ENCODE data around the gene LSMEM2. TPM values are rescaled to one million over a fixed set of nuclear protein-coding genes. Genes with fewer than 3 reads are reported as not detected.

LSMEM2 gene
- total and polyA plus RNA-seq, 9 of the 15 experiments (the other 6 are each of a cell fraction or from before 2014, with no cell fraction given), result not detected

DNA sequence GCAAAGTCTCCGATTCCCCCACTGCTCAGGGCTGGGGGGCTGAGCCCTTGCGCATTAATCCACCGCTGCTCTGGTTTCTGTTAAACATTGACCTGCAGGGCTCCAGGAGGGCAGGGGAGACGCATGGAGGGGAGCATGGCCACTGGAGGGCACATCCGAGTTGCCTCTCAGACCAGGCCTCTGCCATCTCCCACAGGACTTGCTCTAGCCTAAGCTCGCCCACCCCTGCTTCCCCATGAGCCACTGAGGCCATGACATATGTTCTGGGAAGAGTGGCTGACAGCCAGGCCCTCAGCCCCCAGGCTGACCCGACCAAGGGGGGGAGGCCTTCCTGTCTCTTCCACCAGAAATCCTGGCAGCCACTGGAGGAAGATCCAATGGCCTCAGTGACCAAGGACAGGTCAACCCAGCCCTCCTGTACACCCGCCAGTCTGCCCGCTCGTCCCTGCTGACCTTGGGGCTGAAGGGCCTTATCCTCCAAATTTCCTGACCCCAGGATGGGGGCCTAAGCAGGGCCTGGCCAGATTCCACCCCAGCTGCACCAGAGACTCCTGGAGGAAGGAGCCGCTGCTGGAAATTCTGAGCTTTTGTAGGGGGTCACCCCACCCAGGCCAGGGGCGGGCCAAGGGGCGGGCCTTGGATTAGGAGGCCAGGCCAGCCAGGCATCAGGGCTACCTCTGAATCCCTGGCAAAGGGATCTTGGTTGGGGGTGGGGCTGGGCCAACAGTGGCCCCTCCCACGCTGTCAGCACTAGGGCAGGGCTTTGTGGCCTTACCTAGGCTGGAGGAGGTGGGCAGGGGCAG lies 24.3 kb downstream of the LSMEM2 start, which contains the start of gene HYAL1 (continued):
- TF ChIP-seq, protein P1, sequence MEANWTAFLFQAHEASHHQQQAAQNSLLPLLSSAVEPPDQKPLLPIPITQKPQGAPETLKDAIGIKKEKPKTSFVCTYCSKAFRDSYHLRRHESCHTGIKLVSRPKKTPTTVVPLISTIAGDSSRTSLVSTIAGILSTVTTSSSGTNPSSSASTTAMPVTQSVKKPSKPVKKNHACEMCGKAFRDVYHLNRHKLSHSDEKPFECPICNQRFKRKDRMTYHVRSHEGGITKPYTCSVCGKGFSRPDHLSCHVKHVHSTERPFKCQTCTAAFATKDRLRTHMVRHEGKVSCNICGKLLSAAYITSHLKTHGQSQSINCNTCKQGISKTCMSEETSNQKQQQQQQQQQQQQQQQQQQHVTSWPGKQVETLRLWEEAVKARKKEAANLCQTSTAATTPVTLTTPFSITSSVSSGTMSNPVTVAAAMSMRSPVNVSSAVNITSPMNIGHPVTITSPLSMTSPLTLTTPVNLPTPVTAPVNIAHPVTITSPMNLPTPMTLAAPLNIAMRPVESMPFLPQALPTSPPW (CRISPR knock-in tag; IDR thresholded peaks at IDR 0.05), result peak; percentile 33
- TF ChIP-seq PHB2 (IDR thresholded peaks at IDR 0.05; ENCODE audit: low read depth) (no peak), SETDB1 (IDR thresholded peaks at IDR 0.05; ENCODE audit: low read length) (no peak), SNRNP70 (optimal IDR thresholded peaks at IDR 0.05; ENCODE audit: low read depth, low read length) (no peak), ZNF764 (CRISPR knock-in tag; IDR thresholded peaks at IDR 0.05; ENCODE audit: low read depth) (no peak), CCAR2 (IDR thresholded peaks at IDR 0.05; ENCODE audit: low read depth, low read length) (no peak), GABPB1 (CRISPR knock-in tag; IDR thresholded peaks at IDR 0.05) (no peak), SMAD1 (IDR thresholded peaks at IDR 0.05; ENCODE audit: low read depth, low read length, partially characterized antibody) (no peak), BMI1 (IDR thresholded peaks at IDR 0.05; ENCODE audit: low read length) (no peak), DACH1 (IDR thresholded peaks at IDR 0.05; ENCODE audit: partially characterized antibody) (no peak), CEBPB (tag; IDR thresholded peaks at IDR 0.05) (no peak)
- TF ChIP-seq, protein P2, sequence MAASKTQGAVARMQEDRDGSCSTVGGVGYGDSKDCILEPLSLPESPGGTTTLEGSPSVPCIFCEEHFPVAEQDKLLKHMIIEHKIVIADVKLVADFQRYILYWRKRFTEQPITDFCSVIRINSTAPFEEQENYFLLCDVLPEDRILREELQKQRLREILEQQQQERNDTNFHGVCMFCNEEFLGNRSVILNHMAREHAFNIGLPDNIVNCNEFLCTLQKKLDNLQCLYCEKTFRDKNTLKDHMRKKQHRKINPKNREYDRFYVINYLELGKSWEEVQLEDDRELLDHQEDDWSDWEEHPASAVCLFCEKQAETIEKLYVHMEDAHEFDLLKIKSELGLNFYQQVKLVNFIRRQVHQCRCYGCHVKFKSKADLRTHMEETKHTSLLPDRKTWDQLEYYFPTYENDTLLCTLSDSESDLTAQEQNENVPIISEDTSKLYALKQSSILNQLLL (CRISPR knock-in tag; IDR thresholded peaks at IDR 0.05; ENCODE audit: borderline replicate concordance), result no peak
- TF ChIP-seq, protein P3, sequence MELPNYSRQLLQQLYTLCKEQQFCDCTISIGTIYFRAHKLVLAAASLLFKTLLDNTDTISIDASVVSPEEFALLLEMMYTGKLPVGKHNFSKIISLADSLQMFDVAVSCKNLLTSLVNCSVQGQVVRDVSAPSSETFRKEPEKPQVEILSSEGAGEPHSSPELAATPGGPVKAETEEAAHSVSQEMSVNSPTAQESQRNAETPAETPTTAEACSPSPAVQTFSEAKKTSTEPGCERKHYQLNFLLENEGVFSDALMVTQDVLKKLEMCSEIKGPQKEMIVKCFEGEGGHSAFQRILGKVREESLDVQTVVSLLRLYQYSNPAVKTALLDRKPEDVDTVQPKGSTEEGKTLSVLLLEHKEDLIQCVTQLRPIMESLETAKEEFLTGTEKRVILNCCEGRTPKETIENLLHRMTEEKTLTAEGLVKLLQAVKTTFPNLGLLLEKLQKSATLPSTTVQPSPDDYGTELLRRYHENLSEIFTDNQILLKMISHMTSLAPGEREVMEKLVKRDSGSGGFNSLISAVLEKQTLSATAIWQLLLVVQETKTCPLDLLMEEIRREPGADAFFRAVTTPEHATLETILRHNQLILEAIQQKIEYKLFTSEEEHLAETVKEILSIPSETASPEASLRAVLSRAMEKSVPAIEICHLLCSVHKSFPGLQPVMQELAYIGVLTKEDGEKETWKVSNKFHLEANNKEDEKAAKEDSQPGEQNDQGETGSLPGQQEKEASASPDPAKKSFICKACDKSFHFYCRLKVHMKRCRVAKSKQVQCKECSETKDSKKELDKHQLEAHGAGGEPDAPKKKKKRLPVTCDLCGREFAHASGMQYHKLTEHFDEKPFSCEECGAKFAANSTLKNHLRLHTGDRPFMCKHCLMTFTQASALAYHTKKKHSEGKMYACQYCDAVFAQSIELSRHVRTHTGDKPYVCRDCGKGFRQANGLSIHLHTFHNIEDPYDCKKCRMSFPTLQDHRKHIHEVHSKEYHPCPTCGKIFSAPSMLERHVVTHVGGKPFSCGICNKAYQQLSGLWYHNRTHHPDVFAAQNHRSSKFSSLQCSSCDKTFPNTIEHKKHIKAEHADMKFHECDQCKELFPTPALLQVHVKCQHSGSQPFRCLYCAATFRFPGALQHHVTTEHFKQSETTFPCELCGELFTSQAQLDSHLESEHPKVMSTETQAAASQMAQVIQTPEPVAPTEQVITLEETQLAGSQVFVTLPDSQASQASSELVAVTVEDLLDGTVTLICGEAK (IDR thresholded peaks at IDR 0.05), result no peak
- TF ChIP-seq, protein P3 (CRISPR knock-in tag; IDR thresholded peaks at IDR 0.05), result no peak
- TF ChIP-seq, protein P4, sequence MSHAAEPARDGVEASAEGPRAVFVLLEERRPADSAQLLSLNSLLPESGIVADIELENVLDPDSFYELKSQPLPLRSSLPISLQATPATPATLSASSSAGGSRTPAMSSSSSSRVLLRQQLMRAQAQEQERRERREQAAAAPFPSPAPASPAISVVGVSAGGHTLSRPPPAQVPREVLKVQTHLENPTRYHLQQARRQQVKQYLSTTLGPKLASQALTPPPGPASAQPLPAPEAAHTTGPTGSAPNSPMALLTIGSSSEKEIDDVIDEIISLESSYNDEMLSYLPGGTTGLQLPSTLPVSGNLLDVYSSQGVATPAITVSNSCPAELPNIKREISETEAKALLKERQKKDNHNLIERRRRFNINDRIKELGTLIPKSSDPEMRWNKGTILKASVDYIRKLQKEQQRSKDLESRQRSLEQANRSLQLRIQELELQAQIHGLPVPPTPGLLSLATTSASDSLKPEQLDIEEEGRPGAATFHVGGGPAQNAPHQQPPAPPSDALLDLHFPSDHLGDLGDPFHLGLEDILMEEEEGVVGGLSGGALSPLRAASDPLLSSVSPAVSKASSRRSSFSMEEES (CRISPR knock-in tag; IDR thresholded peaks at IDR 0.05), result no peak
